Measurements from ENCODE around the gene SLC38A3.

Gene SLC38A3

DNA sequence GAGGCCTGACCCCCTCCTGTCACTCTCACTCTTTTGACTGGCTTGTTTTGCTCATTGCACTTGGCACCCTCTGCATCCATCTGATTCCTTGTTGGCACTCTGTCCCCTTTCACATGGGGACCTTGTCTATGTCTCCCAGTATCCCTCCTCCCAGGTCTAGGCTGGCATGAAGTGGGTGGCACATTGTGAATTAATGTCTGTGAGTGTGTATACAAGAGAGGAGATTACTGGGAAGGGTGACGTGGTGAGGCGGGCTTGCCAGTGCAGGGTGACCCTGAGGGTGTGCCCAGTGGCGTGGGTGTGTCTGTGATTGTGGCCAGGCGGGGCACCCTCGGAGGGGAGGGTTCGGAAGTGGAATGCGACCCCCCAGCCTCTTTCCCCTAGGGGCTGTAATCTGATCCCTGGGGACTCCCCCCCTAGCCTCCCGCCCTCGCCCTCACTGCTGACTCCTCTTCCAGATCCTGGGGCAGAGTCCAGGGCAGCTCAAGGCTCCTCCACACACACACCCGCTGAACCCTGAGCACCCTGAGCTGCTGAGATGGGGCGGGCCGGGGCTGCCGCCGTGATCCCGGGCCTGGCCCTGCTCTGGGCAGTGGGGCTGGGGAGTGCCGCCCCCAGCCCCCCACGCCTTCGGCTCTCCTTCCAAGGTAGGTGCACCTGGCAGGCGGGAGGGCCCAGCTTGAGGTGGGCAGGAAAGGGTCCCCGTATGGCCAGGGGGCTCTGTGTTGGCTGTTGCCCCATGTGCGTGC is 63.8 kb downstream of the SLC38A3 start, which contains the start of gene SEMA3B:
TSS of gene SEMA3B (plus strand) at position 445 of the 749 bp plus-strand sequence. CDS start at position 539, 94 bp downstream.
- DNase-seq (ENCODE audit: low read depth), result no peak

DNA sequence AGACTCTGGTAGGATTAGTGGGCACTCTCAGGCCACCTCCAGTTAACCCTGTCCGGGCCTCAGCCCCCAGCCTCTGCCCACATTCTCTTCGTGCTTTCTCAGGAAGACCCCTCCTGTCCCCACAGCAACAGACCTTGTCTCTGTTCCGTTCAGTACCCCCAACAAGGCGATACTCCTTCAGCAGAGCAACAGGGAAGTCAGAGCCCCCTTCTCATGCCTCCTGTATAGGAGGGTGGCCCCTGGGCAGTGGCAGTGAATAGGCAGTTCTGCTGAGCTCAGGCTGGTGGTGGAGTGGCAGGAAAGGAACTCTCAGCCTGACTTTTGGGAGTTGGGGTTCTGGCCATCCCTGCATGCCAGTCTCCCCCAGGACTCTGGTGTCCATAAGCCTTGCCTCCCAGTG is 64.4 kb downstream of the SLC38A3 start:
- no peak for DNase-seq (ENCODE audit: low read depth)

- no peak for DNase-seq (ENCODE audit: low read depth)
Observed at GRCh38 chr3:50269977-50270413, 64.9 kb downstream of the SLC38A3 start.

- DNase-seq (ENCODE audit: low read depth), result no peak
Observed at GRCh38 chr3:50270422-50271224, 65.6 kb downstream of the SLC38A3 start.

All from non-pigmented ciliary epithelial cell (primary cell).